Keratinocyte (primary cell): Measurements from ENCODE around the gene TEX44. TPM values are rescaled to one million over a fixed set of nuclear protein-coding genes. Genes with fewer than 3 reads are reported as not detected.
"Not testable (repeated sequence)": the region's sequence is repeated elsewhere in the genome, so short reads cannot be mapped to it uniquely, and the experiment has no call there.

ENCODE experiments used
- DNase-seq: peaks from one replicate; pipeline ENCODE4 v3.0.0-alpha.2; 2011; ENCODE audit warnings: low read depth, missing footprints, low spot score
- FAIRE-seq: peaks from 2 replicates; lab custom pipeline; 2011; peaks lifted over from hg19 to GRCh38; lab: Jason Lieb, UNC
- H2AFZ ChIP-seq: 2 replicates; pipeline ENCODE4 v1.6.0; 2012; ENCODE audit warnings: low read length, control low read depth, inconsistent platforms; ENCODE audit not compliant: control insufficient read depth
- H3K27ac ChIP-seq: 2 replicates; pipeline ENCODE4 v1.5.1; 2011; ENCODE audit warnings: low read length; ENCODE audit not compliant: control insufficient read depth, insufficient read depth
- H3K27me3 ChIP-seq: 3 replicates; pipeline ENCODE4 v1.6.0; 2011; ENCODE audit warnings: low read length; ENCODE audit not compliant: control insufficient read depth, insufficient read depth; ENCODE audit errors: extremely low read depth
- H3K36me3 ChIP-seq, 2 experiments: 2 replicates in 1 of 2; 3 replicates in 1 of 2; pipeline ENCODE4 v1.5.1; 2011; ENCODE audit warnings: low read length in 2 of 2, mild to moderate bottlenecking in 1 of 2; ENCODE audit not compliant: control insufficient read depth in 2 of 2, insufficient read depth in 2 of 2; ENCODE audit errors: extremely low read depth in 1 of 2
- H3K4me1 ChIP-seq: 3 replicates; pipeline ENCODE4 v1.5.1; 2011; ENCODE audit warnings: low read length; ENCODE audit not compliant: control insufficient read depth, insufficient read depth; ENCODE audit errors: extremely low read depth
- H3K4me2 ChIP-seq: 3 replicates; pipeline ENCODE4 v1.6.0; 2011; ENCODE audit warnings: low read depth, low read length; ENCODE audit not compliant: control insufficient read depth, insufficient read depth; ENCODE audit errors: extremely low read depth
- H3K4me3 ChIP-seq, 3 experiments: fragments of 200-600 bp in 1 of 3; sonication (generic) in 1 of 3; 2 replicates in 2 of 3; 3 replicates in 1 of 3; pipeline ENCODE4 v1.5.1; 2011 to 2016; ENCODE audit warnings: low read length in 3 of 3, mild to moderate bottlenecking in 3 of 3, control low read depth in 2 of 3, inconsistent platforms in 1 of 3, low read depth in 1 of 3, mixed read lengths in 1 of 3, mixed run types in 1 of 3, moderate library complexity in 1 of 3; ENCODE audit not compliant: control insufficient read depth in 2 of 3, insufficient read depth in 2 of 3; ENCODE audit errors: extremely low read depth in 1 of 3
- H3K79me2 ChIP-seq: 2 replicates; pipeline ENCODE4 v1.6.0; 2012; ENCODE audit warnings: low read length; ENCODE audit not compliant: control insufficient read depth, insufficient read depth
- H3K9ac ChIP-seq: 3 replicates; pipeline ENCODE4 v1.6.0; 2011; ENCODE audit warnings: low read length; ENCODE audit not compliant: control insufficient read depth, insufficient read depth; ENCODE audit errors: extremely low read depth
- H3K9me1 ChIP-seq: 3 replicates; pipeline ENCODE4 v1.6.0; 2011; ENCODE audit warnings: low read length; ENCODE audit not compliant: control insufficient read depth, insufficient read depth; ENCODE audit errors: extremely low read depth
- H3K9me3 ChIP-seq: 2 replicates; pipeline ENCODE4 v1.5.1; 2012; ENCODE audit warnings: low read depth, low read length; ENCODE audit not compliant: control insufficient read depth
- H4K20me1 ChIP-seq: 3 replicates; pipeline ENCODE4 v1.6.0; 2011; ENCODE audit warnings: low read length; ENCODE audit not compliant: control insufficient read depth, insufficient read depth; ENCODE audit errors: extremely low read depth
- EZH2 ChIP-seq: IDR thresholded peaks from one replicate; pipeline ENCODE4 v1.6.1; 2012; ENCODE audit warnings: inconsistent platforms, mild to moderate bottlenecking, low read length, moderate library complexity
- dilution Hi-C: fragments of 300-500 bp; cut with MboI; formaldehyde crosslinking; loops from one replicate; pipeline ENCODE4 v1.7.0; 2020; ENCODE audit warnings: low sequenced_read_pairs; ENCODE audit not compliant: extremely low pct_ligation_motif_present
- polyA plus RNA-seq, 5 experiments: library from polyadenylated mRNA; depleted of rRNA in 3 of 5; stranded (reverse) in 3 of 5; stranded (forward) in 1 of 5; unstranded in 1 of 5; fragments of >200 nt; gene quantifications; 1 replicate in 1 of 5; 2 replicates in 3 of 5; 3 replicates in 1 of 5; pipeline versions ENCODE4 v1.2.1 to v1.2.3, GENCODE V29; 2011 to 2012; ENCODE audit warnings: missing spikeins in 2 of 5, low read depth in 1 of 5, low replicate concordance in 1 of 5
- TF ChIP-seq, protein P1 (sequence below), 3 experiments: IDR thresholded peaks in 1 of 3; conservative IDR thresholded peaks in 1 of 3; optimal IDR thresholded peaks in 1 of 3; 2 replicates in 2 of 3; 3 replicates in 1 of 3; pipeline versions ENCODE3 to v1.5.1; 2011; ENCODE audit warnings: low read length in 3 of 3, mild to moderate bottlenecking in 3 of 3, moderate library complexity in 2 of 3, control low read depth in 1 of 3, inconsistent platforms in 1 of 3; ENCODE audit not compliant: insufficient read depth in 2 of 3; ENCODE audit errors: extremely low read depth in 1 of 3

TEX44 gene
- polyA plus RNA-seq, 1 donor (not counting 4 experiments of a cell fraction or from before 2014, with no cell fraction given): not detected

- H3K9ac ChIP-seq: no peak overlapping the region
- no peaks in the 10 kb centered on the region for H3K9me3 ChIP-seq
- no peak overlapping the region for H2AFZ ChIP-seq
- DNase-seq (no peak), FAIRE-seq (no peak)
- no peaks in the 10 kb centered on the region for H3K27me3 ChIP-seq
- no peak overlapping the region for H3K27ac ChIP-seq
- no peaks in the 10 kb centered on the region for H3K36me3 ChIP-seq
- no peak overlapping the region for H3K4me3 ChIP-seq
- H3K4me2 ChIP-seq: no peak overlapping the region
- TF ChIP-seq EZH2: no peak
- TF ChIP-seq, protein P1, sequence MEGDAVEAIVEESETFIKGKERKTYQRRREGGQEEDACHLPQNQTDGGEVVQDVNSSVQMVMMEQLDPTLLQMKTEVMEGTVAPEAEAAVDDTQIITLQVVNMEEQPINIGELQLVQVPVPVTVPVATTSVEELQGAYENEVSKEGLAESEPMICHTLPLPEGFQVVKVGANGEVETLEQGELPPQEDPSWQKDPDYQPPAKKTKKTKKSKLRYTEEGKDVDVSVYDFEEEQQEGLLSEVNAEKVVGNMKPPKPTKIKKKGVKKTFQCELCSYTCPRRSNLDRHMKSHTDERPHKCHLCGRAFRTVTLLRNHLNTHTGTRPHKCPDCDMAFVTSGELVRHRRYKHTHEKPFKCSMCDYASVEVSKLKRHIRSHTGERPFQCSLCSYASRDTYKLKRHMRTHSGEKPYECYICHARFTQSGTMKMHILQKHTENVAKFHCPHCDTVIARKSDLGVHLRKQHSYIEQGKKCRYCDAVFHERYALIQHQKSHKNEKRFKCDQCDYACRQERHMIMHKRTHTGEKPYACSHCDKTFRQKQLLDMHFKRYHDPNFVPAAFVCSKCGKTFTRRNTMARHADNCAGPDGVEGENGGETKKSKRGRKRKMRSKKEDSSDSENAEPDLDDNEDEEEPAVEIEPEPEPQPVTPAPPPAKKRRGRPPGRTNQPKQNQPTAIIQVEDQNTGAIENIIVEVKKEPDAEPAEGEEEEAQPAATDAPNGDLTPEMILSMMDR (optimal IDR thresholded peaks at IDR 0.05 in 1 of 3, IDR thresholded peaks at IDR 0.05 in 1 of 3, conservative IDR thresholded peaks at IDR 0.05 in 1 of 3; ENCODE audit: extremely low read depth in 1 of 3, insufficient read depth in 2 of 3, low read length in 3 of 3): no peak
- H4K20me1 ChIP-seq: no peaks in the 10 kb centered on the region
- dilution Hi-C loops: no loop called here
- H3K79me2 ChIP-seq: no peaks in the 10 kb centered on the region
- H3K4me1 ChIP-seq: no peaks in the 10 kb centered on the region
- no peaks in the 10 kb centered on the region for H3K9me1 ChIP-seq
Observed at GRCh38 chr2:231554748-231555545, 37.7 kb upstream of the TEX44 start.

- H3K9me3 ChIP-seq, H3K9ac ChIP-seq, H3K9me1 ChIP-seq, dilution Hi-C loops, H4K20me1 ChIP-seq, H3K27me3 ChIP-seq, FAIRE-seq, H2AFZ ChIP-seq, DNase-seq, H3K4me2 ChIP-seq, H3K36me3 ChIP-seq, H3K79me2 ChIP-seq, H3K4me1 ChIP-seq, H3K27ac ChIP-seq, H3K4me3 ChIP-seq: not testable (repeated sequence)
Observed at GRCh38 chr2:231556496-231556895, 36.2 kb upstream of the TEX44 start.
